ENCODE measurements around the gene NUDT1.

Gene NUDT1

DNA sequence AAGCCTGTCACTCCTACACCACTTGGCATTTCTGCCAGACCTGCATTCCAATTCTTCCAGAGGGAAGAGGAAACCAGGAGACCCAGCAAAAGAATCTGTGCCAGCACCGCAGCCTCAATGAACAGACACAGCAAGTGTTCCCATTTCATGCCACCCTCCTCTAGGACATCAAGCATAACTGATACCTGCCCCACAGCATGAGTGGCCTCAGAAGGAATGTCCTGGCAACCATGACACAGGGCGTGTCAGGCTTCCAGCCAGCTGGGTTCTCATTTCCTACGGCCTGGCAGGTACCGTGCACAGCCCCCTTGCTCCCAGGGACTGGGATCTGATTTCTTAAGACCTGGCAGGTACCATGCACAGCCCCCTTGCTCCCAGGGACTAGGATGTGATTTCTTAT, 17.1 kb upstream of the NUDT1 start:
- no peak for DNase-seq

DNA sequence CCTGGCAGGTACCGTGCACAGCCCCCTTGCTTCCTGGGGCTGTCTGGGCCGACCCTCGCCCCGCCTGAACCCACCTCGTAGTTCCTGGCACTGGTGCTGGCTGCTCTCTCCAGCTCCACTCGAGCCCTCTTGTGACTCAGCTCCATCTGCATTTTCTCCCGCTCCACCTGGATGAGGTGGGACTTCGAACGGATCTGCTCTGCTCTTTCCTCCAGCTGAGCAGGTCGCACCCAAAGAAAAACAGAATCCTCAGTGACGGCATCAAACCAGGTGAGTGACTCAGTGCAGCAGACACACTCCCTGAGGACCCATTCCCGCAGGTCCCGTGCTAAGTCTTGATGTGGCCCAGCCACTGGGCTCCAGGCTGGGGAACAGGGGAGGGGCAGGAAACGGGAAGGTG, 16.7 kb upstream of the NUDT1 start:
- DNase-seq: no peak

DNA sequence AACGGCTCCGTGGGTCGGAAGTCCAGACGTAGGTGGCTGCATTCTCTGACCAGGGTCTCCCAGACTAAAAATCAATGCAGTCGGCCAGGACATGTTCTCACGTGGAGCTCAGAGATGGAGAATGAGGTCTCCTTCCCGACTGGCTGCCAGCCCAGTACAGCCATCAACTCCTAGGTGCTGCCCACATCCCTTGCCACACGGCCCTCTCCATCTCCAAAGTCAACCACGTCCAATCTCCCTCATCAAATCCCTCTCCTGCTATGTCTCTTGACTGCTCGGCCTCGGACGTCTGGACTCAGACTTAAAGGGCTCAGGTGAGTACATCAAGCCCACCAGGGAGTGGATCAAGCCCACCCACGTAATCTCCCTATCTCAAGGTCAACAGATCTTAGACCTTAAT, 16.2 kb upstream of the NUDT1 start:
- DNase-seq: no peak

GRCh38 chr7:2227699-2228098, 14.3 kb upstream of the NUDT1 start:
- DNase-seq: no peak

DNA sequence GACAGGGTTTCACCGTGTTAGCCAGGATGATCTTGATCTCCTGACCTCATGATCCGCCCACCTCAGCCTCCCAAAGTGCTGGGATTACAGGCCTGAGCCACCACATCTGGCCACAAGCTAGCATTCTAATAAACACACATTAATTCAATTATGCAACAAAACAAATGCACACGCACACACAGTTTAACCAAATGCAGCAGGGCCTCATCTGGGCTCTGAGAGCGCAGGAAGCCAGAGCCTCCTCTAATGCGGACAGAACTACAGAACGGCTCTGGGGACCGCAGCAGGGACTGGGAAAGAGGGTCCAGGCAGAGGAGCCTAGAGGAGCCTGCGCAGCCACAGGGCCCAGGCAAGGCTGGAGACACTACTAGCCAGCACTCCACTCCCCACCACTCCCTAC, 13.1 kb upstream of the NUDT1 start:
- no peak for DNase-seq

DNA sequence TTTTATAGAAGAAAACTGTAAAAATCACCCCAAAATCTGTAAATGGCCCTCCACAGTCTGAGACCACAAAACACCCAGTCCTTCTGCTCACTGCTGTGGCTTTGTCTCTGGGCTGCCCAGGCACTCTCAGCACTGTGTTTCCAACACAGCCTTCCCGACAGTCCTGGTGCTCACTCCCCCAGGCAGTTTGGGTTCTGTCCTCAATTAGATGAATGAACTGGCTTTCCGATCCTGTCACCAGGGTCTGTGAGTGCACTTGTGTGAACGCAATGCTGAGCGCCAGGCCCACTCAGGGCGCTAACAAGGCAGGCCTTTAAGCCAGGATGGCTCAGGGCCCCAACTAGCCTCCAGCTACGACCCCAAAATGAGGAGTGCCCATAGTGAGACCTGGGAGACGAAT, 12.6 kb upstream of the NUDT1 start:
- DNase-seq: no peak

GRCh38 chr7:2230226-2230625, 11.8 kb upstream of the NUDT1 start:
- DNase-seq: no peak

GRCh38 chr7:2230882-2231281, 11.1 kb upstream of the NUDT1 start:
- DNase-seq: no peak

DNA sequence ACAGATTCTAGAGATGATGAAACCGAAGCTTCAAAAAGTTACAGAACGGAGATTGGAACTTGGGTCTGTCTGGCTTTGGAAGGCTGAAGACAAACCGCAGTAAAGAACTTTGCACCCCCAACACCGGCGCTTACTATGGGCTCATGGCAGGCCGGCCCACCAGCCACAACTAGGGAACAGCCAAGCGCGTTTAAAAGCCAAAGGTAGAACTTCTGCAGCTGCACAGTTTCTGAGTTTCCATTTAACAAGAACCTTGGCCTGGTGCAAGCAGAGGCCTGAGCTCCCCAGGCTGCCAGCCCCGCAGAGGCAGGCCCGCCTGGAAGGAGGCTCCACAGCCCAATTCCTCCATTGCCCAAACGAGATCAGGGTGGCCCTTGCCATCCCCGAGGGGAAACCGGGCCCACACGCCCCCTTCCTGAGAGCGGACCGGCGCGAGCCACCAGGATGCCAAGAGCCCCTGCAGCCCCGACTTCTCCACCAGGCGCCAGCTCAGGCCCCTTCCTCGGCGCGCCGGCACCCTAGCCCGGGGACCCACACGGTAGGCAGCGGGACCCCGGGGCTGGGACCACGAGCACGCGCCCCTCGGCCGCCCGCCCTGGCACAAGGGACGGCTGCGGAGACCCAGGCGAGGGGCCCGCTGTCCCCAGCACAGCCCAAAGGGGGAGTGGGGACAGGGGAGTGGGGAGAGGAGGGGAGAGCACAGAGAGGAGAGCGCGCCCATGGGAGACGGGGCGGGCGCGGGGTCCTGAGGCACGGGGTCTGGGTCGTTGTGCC, 9.8 kb upstream of the NUDT1 start:
- DNase-seq: peak in 1 of 2 experiments; percentile 64

DNA sequence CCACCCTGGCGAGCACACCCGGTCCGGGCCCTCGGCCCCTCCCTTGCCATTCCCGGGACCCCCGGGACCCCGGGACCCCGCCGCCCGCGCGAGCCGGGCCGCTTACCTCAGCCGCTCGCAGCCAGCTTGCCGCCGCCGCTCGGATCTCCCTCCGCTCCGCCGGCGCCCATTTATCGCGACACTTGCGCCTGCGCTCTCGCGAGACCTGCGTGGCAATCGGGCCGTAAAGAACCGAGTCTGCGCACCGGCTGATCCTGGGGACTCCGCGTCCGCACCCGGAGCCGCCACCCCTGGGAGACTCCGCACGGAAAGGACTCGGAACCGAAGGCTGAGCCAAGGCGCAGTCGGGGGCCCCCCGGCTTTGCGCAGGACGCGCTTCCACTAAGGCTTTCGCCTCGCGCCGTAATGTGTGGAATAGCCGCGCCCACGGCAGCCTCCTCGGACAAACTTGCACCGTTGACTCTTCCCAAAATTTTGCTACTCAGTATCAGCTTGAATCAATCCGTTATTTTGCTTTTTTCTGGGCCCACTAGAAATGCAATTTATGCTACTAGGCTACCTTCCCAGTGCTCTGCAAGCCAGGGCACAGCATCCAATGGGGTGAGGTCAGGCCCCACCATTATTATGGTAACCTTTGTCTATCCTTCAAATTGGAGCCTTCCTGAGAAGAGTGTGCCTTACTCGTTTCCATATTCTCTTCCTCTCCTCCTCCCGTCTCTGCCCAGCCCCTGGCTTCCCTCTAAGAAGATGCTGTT, 9.1 kb upstream of the NUDT1 start, which contains the start of gene MAD1L1:
Gene MAD1L1, minus strand, starts transcription at position 180 of the 755 bp plus-strand sequence. CDS start 2,812 bp downstream, outside the sequence.
- peak; percentile 61 to 96 for DNase-seq

DNA sequence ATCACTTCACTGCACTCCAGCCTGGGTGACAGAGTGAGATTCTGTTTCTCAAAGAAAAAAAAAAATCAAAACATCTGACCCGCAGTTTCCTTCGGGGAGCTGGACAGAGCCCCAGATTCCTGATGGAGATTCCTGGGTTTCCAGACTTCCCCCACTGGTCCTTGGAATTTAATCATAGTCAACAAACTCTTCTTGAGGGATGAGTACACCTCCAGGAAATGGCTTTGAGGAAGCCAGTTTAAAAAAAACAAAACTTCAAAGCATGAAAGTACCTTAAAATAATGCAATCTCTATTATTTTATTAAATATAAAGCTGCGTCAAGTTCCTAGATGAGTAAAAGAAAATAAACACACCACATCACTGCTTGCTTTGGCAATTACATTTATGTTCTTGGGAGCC, 8.1 kb upstream of the NUDT1 start:
- no peak for DNase-seq

DNA sequence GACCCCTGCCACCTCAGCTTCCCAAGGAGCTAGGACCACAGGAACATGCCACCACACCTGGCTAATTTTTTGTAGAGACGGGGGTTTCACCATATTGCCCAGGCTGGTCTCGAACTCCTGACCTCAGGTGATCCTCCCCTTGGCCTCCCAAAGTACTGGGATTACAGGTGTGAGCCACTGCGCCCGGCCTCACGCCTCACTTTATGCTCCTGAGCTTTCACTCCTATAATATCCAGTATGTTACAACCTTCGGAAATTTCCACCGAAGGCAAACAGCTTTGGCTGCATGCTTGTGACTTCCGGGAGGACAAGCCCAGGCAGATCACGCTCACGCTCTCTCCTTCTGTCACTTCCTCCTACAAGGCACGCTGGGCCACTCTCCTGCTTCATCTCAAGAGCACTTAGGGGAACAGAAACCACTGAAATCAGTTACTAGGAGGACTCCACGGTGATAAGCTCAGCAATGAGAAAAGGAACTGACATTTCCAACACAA, 4.9 kb upstream of the NUDT1 start:
- no peak for DNase-seq

GRCh38 chr7:2239242-2239641, 2.8 kb upstream of the NUDT1 start:
- no peak for DNase-seq

GRCh38 chr7:2242541-2243429, 759 bp downstream of the NUDT1 start:
- DNase-seq: peak; percentile 18 to 40

DNA sequence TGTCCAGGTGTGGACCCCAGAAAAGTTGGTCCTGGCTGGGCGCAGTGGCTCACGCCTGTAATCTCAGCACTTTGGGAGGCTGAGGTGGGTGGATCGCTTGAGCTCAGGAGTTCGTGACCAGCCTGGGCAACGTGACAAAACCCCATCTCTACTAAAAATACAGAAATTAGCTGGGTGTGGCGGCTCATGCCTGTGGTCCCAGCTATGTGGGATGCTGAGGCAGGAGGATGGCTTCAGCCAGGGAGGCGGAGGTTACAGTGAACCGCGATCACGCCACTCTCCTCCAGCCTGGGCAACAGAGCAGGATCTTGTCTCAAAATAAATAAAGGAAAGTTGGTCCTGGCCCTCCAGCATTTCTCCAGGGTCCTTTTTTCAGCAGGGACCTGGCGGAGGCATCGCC, 1.4 kb downstream of the NUDT1 start:
- no peak for DNase-seq

GRCh38 chr7:2244404-2244995, 2.5 kb downstream of the NUDT1 start:
- DNase-seq: no peak

DNA sequence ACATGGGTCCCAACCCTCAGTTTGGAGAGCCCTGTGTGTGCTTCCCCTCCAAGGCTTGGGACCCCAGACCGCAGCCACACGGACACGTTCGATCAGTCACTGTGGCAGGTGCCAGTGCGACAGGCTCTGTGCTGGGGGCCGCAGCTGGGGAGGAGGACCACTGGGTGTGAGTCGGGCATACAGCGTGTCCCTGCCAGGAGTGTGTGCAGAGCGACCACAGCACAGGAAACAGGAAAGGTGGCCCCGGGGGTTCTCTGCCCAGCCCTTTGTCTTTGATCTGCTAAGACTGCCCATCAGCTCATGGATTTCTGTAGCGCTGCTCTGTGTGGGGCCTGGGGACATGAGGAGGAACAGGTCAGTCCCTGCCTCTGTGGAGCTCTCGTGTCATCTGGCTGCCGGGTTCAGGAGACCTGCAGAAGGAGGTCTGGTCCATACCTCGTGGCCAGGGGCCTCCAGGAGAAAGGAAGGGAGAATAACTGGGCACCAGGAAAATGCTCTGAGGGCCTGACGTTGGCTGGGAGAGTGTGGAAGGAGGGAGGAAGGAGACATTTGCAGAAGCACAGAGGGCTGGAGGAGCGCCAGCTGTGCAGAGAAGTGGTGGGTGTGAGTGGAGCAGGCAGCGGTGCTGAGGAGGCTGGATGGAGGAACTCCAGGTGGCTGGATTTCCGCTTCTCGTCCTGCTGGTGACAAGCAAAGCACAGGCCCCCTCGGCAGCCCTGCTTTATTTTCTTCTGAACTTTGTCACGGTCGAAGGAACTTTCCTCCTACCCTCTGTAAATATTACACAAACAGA, 4.1 kb downstream of the NUDT1 start:
- DNase-seq: no peak

DNA sequence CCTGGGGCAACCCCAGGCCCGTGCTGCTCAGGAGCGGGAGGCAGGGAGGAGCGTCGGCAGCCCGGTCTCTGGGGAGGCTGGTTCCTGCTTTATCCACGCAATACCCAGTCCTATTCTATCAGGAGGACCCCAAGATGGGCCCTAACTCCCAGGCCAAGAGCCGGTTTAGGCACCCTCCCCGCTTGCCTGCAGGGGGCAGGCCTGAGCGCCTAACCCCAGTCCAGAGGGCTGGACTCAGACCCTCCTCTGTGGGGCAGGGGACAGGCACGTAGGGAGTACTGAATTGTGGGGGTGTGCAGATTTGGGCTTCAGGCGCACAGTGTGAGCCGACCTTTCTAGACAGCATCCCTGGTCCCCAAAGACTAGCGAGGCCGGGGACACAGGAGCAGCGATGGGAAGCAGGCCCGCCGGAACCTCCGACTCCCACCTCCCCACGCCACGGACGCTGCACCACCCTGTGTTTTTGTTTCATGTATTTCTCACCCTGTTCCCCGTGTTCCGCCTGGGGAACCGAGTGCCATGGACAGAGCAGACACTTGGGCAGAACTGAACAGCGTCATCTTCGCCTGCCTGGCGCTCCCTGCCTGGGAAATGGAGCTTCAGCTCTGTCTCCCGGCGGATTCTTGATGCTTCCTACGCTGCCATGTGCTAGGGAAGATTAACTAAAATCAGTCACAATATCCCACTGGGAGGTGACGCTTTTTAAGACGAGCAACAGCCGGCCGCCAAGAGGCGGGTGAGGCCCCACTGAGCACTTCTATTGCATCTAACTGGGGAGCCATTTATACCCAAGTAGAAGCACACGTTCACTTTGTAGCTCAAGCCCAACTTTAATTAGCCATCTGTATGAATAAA, 5.3 kb downstream of the NUDT1 start:
- DNase-seq: peak in 1 of 2 experiments; percentile 38

DNA sequence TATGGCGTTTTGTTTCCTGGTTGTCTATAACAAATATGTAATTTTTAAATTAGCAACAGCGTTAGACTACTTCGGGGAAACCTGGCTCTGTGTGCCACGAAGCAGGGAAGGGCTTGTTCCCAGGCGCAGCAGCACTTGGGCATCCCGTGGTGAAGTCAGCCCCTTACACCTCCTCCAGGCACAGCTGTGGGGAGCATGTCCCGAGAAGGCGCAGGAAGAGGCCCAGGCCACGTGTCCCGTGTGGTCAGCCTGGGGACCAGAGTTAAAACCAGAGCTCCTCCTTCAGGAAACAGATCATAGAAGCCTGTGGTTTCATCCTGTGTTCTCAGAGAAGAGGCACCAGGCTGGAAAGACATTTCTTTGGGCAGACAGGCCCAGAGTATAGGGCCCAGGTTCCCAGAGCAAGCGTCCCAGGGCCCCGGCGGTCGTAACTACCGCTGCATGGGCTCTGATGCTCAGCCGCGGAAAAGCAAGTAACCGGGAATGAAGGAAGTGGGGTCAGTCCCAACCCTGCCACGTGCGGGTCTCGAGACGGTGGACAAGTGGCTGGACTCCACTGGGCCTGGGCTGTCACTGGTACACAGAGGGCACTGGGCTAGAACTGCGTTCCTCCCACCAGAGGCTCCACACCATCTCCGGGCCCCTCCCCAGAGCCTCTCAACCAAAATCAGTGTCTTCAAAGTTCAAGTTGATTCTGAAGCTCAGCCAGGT, 7.1 kb downstream of the NUDT1 start:
- DNase-seq: no peak

DNA sequence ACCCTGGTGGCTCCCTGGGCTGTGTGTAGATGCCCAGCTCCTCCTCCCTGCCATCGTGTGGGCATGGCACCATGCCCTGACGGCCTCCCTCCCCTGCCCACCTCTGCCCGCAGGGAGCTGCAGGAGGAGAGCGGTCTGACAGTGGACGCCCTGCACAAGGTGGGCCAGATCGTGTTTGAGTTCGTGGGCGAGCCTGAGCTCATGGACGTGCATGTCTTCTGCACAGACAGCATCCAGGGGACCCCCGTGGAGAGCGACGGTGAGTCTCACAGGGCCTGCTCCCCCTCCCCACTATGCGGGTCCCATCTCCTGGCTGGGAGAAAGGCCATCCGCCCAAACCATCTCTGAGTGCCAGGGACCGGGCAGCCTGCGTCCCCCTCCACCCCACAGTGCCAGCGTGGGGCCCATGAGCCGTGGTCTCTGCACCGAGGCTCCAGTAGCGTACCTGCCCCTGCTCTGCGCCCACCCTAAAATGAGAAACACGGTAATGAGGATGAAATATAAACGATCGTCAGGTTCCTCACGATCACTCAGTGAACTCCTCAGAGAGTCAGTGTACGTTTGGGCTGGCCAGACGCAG, 7.8 kb downstream of the NUDT1 start:
- DNase-seq: no peak

All from NCI-H526 (cell line).